Measurements from ENCODE around the gene MLC1.

MLC1 gene

DNA sequence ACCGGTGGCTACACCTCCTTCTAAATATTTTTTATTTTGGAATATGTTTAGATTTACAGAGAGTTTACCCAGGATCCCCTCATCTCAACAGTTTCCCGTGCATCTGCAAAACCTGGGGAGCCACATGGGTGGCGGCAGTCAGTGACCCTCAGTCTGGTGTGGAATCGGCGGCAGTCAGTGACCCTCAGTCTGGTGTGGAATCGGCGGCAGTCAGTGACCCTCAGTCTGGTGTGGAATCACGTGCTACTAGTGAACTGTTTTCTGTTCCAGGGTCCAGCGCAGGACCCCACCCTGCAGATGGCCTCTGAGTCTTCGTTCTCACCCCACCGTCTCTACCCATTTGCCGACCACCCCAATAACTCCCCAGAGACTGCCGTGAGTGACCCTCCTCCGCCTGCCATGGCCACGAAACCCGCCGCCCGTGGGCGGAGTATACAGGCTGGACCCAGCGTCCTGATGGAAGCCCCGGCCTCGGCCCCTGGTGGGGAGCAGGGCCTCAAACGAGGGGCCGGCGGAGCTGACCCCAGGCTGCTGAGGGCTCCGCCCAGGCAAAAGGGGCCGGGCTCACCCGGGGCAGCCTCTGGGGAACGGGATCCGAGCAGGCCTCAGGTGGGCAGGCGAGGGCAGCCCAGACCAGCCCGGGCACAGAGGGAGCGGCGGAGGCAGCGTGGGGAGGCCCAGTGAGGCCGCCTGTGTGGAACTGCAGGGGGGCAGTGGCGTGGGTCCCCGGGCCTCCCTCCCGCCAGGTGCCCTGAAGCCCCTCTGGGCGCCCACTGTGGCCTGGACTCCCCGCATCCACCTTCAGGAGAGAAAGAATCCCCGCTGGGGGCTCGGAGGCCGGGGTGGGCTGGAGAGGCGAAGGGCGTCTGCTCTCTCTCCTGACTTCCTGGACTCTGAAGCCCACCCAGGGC lies 75.2 kb downstream of the MLC1 start:
- no peak overlapping the region; the same call in 1 of the 2 replicates for H3K27ac ChIP-seq

More for the DNA sequence above, 75.2 kb downstream of the MLC1 start:
- no peak for TF ChIP-seq ZFX (IDR thresholded peaks at IDR 0.05; ENCODE audit: borderline replicate concordance)
- TF ChIP-seq, protein P1, sequence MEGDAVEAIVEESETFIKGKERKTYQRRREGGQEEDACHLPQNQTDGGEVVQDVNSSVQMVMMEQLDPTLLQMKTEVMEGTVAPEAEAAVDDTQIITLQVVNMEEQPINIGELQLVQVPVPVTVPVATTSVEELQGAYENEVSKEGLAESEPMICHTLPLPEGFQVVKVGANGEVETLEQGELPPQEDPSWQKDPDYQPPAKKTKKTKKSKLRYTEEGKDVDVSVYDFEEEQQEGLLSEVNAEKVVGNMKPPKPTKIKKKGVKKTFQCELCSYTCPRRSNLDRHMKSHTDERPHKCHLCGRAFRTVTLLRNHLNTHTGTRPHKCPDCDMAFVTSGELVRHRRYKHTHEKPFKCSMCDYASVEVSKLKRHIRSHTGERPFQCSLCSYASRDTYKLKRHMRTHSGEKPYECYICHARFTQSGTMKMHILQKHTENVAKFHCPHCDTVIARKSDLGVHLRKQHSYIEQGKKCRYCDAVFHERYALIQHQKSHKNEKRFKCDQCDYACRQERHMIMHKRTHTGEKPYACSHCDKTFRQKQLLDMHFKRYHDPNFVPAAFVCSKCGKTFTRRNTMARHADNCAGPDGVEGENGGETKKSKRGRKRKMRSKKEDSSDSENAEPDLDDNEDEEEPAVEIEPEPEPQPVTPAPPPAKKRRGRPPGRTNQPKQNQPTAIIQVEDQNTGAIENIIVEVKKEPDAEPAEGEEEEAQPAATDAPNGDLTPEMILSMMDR (IDR thresholded peaks at IDR 0.05): no peak
